ENCODE data around the gene VSTM2L. TPM values are rescaled to one million over a fixed set of nuclear protein-coding genes. Genes with fewer than 3 reads are reported as not detected.

The VSTM2L gene
- total and polyA plus RNA-seq, 9 of the 15 experiments (the other 6 are each of a cell fraction or from before 2014, with no cell fraction given), result not detected

DNA sequence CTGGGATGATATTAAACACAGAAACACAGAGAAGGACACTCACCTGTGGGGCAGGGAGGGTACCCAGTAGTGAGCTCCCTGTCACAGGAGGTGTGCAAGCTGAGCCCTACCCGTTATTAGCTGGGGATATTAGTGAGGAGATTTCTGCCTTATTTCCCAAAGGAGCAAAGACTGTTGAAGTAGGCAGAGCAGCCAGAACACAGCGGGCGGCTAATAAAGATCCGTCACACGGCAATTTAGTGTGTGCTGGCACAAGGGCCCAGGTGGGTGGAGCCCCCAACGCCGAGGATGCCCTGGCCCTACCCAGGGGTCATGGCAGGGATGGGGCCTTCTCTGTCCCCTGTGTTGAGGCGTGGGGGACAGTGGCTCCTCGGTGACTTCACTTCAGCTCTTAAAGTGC is 8.3 kb downstream of the VSTM2L start:
- Histone ChIP-seq H3K9ac (ENCODE audit: insufficient read depth in 1 of 2, low read depth in 2 of 2, low read length in 2 of 2) (no peak overlapping the region), H3K79me2 (ENCODE audit: control insufficient read depth, insufficient read depth, low read length) (no peaks in the 10 kb centered on the region), H2AFZ (ENCODE audit: low read depth, low read length) (no peak overlapping the region), H3K27ac (ENCODE audit: extremely low read depth, low read depth, low read length) (no peak overlapping the region), H3K9me3 (replicated peaks; ENCODE audit: control insufficient read depth, insufficient read depth, low read depth, low read length) (no peaks in the 10 kb centered on the region), H3K4me1 (replicated peaks in 1 of 2; ENCODE audit: control insufficient read depth in 2 of 2, insufficient read depth in 2 of 2, low read length in 2 of 2) (peaks cover 0 to 13% of the 10 kb centered on the region in 2 experiments; a peak in 2 of 5 replicates), H3K27me3 (ENCODE audit: control insufficient read depth in 2 of 2, insufficient read depth in 2 of 2, low read length in 2 of 2) (peaks cover 39 to 76% of the 10 kb centered on the region in 2 experiments; a peak in 4 of 5 replicates), H3K4me3 (no peak overlapping the region), H3K36me3 (ENCODE audit: control insufficient read depth, insufficient read depth, low read length) (no peaks in the 10 kb centered on the region), H4K20me1 (replicated peaks; ENCODE audit: control insufficient read depth, insufficient read depth, low read length) (peaks cover 9% of the 10 kb centered on the region; the same call in 1 of the 2 replicates), H3K9me1 (ENCODE audit: control insufficient read depth, insufficient read depth, low read length) (no peaks in the 10 kb centered on the region), H3K4me2 (ENCODE audit: insufficient read depth, low read length) (no peak overlapping the region)
- DNase-seq (ENCODE audit: extremely low read depth in 1 of 4, low spot score in 3 of 4) (no peak), FAIRE-seq (no peak), ATAC-seq (no peak)
- CTCF ChIA-PET (ENCODE audit: low intra/inter-chr PET ratio), result no interaction called here
- intact Hi-C loops (cut with micrococcal nuclease), result no loop called here
- no TSS peak for BruUV-seq (replicated peaks)
- in situ Hi-C loops (cut with MboI), result no loop called here
- POLR2A ChIA-PET, result no interaction called here
- WGBS (ENCODE audit: insufficient coverage, low coverage, missing lambda C conversion rate), result 4% methylated on average over 9 of the region's 9 CpGs
- no peak for TF ChIP-seq MCM2 (IDR thresholded peaks at IDR 0.05; ENCODE audit: low read depth)
- TF ChIP-seq KHSRP (IDR thresholded peaks at IDR 0.05), result no peak
- TF ChIP-seq NCOR1 (IDR thresholded peaks at IDR 0.05), result no peak
- TF ChIP-seq, protein P1, sequence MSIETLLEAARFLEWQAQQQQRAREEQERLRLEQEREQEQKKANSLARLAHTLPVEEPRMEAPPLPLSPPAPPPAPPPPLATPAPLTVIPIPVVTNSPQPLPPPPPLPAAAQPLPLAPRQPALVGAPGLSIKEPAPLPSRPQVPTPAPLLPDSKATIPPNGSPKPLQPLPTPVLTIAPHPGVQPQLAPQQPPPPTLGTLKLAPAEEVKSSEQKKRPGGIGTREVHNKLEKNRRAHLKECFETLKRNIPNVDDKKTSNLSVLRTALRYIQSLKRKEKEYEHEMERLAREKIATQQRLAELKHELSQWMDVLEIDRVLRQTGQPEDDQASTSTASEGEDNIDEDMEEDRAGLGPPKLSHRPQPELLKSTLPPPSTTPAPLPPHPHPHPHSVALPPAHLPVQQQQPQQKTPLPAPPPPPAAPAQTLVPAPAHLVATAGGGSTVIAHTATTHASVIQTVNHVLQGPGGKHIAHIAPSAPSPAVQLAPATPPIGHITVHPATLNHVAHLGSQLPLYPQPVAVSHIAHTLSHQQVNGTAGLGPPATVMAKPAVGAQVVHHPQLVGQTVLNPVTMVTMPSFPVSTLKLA (conservative IDR thresholded peaks at IDR 0.05), result no peak
- TF ChIP-seq CHD2 (IDR thresholded peaks at IDR 0.05; ENCODE audit: low read depth, low read length), result no peak
- no peak for TF ChIP-seq ZNF76 (CRISPR knock-in tag; IDR thresholded peaks at IDR 0.05; ENCODE audit: borderline replicate concordance)
- TF ChIP-seq, protein P2, sequence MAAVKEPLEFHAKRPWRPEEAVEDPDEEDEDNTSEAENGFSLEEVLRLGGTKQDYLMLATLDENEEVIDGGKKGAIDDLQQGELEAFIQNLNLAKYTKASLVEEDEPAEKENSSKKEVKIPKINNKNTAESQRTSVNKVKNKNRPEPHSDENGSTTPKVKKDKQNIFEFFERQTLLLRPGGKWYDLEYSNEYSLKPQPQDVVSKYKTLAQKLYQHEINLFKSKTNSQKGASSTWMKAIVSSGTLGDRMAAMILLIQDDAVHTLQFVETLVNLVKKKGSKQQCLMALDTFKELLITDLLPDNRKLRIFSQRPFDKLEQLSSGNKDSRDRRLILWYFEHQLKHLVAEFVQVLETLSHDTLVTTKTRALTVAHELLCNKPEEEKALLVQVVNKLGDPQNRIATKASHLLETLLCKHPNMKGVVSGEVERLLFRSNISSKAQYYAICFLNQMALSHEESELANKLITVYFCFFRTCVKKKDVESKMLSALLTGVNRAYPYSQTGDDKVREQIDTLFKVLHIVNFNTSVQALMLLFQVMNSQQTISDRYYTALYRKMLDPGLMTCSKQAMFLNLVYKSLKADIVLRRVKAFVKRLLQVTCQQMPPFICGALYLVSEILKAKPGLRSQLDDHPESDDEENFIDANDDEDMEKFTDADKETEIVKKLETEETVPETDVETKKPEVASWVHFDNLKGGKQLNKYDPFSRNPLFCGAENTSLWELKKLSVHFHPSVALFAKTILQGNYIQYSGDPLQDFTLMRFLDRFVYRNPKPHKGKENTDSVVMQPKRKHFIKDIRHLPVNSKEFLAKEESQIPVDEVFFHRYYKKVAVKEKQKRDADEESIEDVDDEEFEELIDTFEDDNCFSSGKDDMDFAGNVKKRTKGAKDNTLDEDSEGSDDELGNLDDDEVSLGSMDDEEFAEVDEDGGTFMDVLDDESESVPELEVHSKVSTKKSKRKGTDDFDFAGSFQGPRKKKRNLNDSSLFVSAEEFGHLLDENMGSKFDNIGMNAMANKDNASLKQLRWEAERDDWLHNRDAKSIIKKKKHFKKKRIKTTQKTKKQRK (IDR thresholded peaks at IDR 0.05; ENCODE audit: borderline replicate concordance, low read depth, low read length), result no peak
- TF ChIP-seq ZNF175 (CRISPR knock-in tag; IDR thresholded peaks at IDR 0.05; ENCODE audit: low read depth), result no peak
- TF ChIP-seq HDAC6 (IDR thresholded peaks at IDR 0.05; ENCODE audit: low read depth, low read length), result no peak
- TF ChIP-seq, protein P3, sequence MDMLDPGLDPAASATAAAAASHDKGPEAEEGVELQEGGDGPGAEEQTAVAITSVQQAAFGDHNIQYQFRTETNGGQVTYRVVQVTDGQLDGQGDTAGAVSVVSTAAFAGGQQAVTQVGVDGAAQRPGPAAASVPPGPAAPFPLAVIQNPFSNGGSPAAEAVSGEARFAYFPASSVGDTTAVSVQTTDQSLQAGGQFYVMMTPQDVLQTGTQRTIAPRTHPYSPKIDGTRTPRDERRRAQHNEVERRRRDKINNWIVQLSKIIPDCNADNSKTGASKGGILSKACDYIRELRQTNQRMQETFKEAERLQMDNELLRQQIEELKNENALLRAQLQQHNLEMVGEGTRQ (CRISPR knock-in tag; IDR thresholded peaks at IDR 0.05), result no peak
- no peak for TF ChIP-seq GTF2F1 (IDR thresholded peaks at IDR 0.05; ENCODE audit: low read depth, low read length)
- no peak for TF ChIP-seq SUPT5H (IDR thresholded peaks at IDR 0.05)
- TF ChIP-seq, protein P4, sequence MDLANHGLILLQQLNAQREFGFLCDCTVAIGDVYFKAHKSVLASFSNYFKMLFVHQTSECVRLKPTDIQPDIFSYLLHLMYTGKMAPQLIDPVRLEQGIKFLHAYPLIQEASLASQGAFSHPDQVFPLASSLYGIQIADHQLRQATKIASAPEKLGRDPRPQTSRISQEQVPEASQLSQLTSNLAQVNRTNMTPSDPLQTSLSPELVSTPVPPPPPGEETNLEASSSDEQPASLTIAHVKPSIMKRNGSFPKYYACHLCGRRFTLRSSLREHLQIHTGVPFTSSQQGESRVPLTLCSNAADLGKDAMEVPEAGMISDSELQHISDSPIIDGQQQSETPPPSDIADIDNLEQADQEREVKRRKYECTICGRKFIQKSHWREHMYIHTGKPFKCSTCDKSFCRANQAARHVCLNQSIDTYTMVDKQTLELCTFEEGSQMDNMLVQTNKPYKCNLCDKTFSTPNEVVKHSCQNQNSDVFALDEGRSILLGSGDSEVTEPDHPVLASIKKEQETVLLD (IDR thresholded peaks at IDR 0.05), result no peak
- TF ChIP-seq, protein P5, sequence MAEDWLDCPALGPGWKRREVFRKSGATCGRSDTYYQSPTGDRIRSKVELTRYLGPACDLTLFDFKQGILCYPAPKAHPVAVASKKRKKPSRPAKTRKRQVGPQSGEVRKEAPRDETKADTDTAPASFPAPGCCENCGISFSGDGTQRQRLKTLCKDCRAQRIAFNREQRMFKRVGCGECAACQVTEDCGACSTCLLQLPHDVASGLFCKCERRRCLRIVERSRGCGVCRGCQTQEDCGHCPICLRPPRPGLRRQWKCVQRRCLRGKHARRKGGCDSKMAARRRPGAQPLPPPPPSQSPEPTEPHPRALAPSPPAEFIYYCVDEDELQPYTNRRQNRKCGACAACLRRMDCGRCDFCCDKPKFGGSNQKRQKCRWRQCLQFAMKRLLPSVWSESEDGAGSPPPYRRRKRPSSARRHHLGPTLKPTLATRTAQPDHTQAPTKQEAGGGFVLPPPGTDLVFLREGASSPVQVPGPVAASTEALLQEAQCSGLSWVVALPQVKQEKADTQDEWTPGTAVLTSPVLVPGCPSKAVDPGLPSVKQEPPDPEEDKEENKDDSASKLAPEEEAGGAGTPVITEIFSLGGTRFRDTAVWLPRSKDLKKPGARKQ (CRISPR knock-in tag; IDR thresholded peaks at IDR 0.05), result no peak
- no peak for TF ChIP-seq ZNF699 (CRISPR knock-in tag; IDR thresholded peaks at IDR 0.05; ENCODE audit: insufficient replicate concordance)

Measured in K562 (cell line).